SK-N-SH (cell line): ENCODE results near the gene CDC42BPG. TPM values are rescaled to one million over a fixed set of nuclear protein-coding genes. Genes with fewer than 3 reads are reported as not detected.

Source experiments
- CTCF ChIA-PET: fragments of 300-600, 350-600 bp; formaldehyde crosslinking; extraction: SDS; loops from one replicate; lab custom pipeline; 2021; lab: Yijun Ruan, JAX
- POLR2A ChIA-PET: fragments of 350-600 bp; sonication (Branson Sonifier 250); formaldehyde crosslinking; extraction: SDS; loops from one replicate; lab custom pipeline; 2020; ENCODE audit warnings: antibody characterized with exemption, inconsistent platforms; lab: Yijun Ruan, JAX
- DNase-seq: peaks from one replicate; pipeline ENCODE4 v3.0.0; 2012
- H2AFZ ChIP-seq: fragments of 200-600 bp; sonication (generic); 2 replicates; pipeline ENCODE4 v1.8.1; 2016; ENCODE audit warnings: antibody characterized with exemption, mild to moderate bottlenecking, low read depth
- H3F3A ChIP-seq: fragments of 200-600 bp; sonication (generic); replicated peaks from 2 replicates; pipeline ENCODE3; 2016; ENCODE audit warnings: antibody characterized with exemption, mild to moderate bottlenecking; ENCODE audit not compliant: insufficient read depth
- H3K27ac ChIP-seq, 2 experiments: fragments of 200-500 bp in 1 of 2; fragments of 200-600 bp in 1 of 2; sonication (Bioruptor generic) in 1 of 2; sonication (generic), shearing (Covaris generic) in 1 of 2; 2 replicates each; pipeline versions ENCODE4 v1.5.1 to v1.6.1; 2014 to 2016; ENCODE audit warnings: low read depth in 2 of 2, inconsistent platforms in 1 of 2, low read length in 1 of 2, mild to moderate bottlenecking in 1 of 2, mixed read lengths in 1 of 2
- H3K27me3 ChIP-seq: fragments of 200-600 bp; sonication (generic), shearing (Covaris generic); 2 replicates; pipeline ENCODE4 v1.6.1; 2016; ENCODE audit warnings: mixed run types; ENCODE audit not compliant: insufficient read depth
- H3K36me3 ChIP-seq, 2 experiments: fragments of 200-500 bp in 1 of 2; fragments of 200-600 bp in 1 of 2; sonication (Bioruptor generic) in 1 of 2; sonication (generic) in 1 of 2; replicated peaks in 1 of 2; 2 replicates each; pipeline versions ENCODE3 to v1.5.1; 2014 to 2016; ENCODE audit warnings: low read length in 1 of 2, mild to moderate bottlenecking in 1 of 2; ENCODE audit not compliant: insufficient read depth in 2 of 2, control insufficient read depth in 1 of 2
- H3K4me1 ChIP-seq, 2 experiments: fragments of 200-500 bp in 1 of 2; fragments of 200-600 bp in 1 of 2; sonication (Bioruptor generic) in 1 of 2; sonication (generic), shearing (Covaris generic) in 1 of 2; 2 replicates each; pipeline versions ENCODE4 v1.5.1 to v1.6.1; 2014 to 2016; ENCODE audit warnings: low read depth in 1 of 2, low read length in 1 of 2, mixed run types in 1 of 2; ENCODE audit not compliant: insufficient read depth in 2 of 2, control insufficient read depth in 1 of 2
- H3K4me2 ChIP-seq: fragments of 200-600 bp; sonication (generic), shearing (Covaris generic); 2 replicates; pipeline ENCODE4 v1.6.1; 2017; ENCODE audit warnings: mixed run types
- H3K4me3 ChIP-seq, 2 experiments: fragments of 200-500 bp in 1 of 2; fragments of 200-600 bp in 1 of 2; sonication (Bioruptor generic) in 1 of 2; sonication (generic), shearing (Covaris generic) in 1 of 2; 2 replicates each; pipeline versions ENCODE4 v1.5.1 to v1.8.1; 2014 to 2016; ENCODE audit warnings: low read depth in 2 of 2, inconsistent platforms in 1 of 2, low read length in 1 of 2, mild to moderate bottlenecking in 1 of 2, mixed read lengths in 1 of 2, moderate library complexity in 1 of 2
- H3K79me2 ChIP-seq: fragments of 200-600 bp; sonication (generic); 2 replicates; pipeline ENCODE4 v1.8.1; 2017; ENCODE audit warnings: mild to moderate bottlenecking; ENCODE audit not compliant: insufficient read depth
- H3K9ac ChIP-seq: fragments of 200-600 bp; sonication (generic); 2 replicates; pipeline ENCODE4 v1.6.1; 2017; ENCODE audit warnings: mixed run types
- H3K9me2 ChIP-seq: fragments of 200-600 bp; sonication (generic); 2 replicates; pipeline ENCODE4 v1.6.1; 2017; ENCODE audit warnings: mixed run types
- H3K9me3 ChIP-seq: fragments of 200-600 bp; sonication (generic); 2 replicates; pipeline ENCODE4 v1.6.1; 2017; ENCODE audit warnings: mixed run types, mild to moderate bottlenecking, moderate library complexity
- H4K20me1 ChIP-seq: fragments of 200-600 bp; sonication (generic); 2 replicates; pipeline ENCODE4 v1.6.1; 2017; ENCODE audit warnings: mild to moderate bottlenecking, mixed run types; ENCODE audit not compliant: insufficient read depth
- CHD2 ChIP-seq: fragments of 150-350 bp; IDR thresholded peaks from 2 replicates; pipeline ENCODE4 v1.6.1; 2018; ENCODE audit warnings: low read length; ENCODE audit not compliant: partially characterized antibody
- CTCF ChIP-seq: fragments of 200-600 bp; sonication (generic); IDR thresholded peaks from 2 replicates; pipeline ENCODE4 v1.6.1; 2017; ENCODE audit warnings: antibody characterized with exemption, mild to moderate bottlenecking, moderate library complexity
- ELF1 ChIP-seq: IDR thresholded peaks from 2 replicates; pipeline ENCODE4 v1.4.0; 2012
- EP300 ChIP-seq, 2 experiments: IDR thresholded peaks; 2 replicates each; pipeline versions ENCODE4 v1.4.0 to v1.6.1; 2012; ENCODE audit warnings: borderline replicate concordance in 1 of 2, low read depth in 1 of 2, low read length in 1 of 2
- FOXJ3 ChIP-seq: sonication (generic); formaldehyde crosslinking; IDR thresholded peaks from 2 replicates; pipeline ENCODE4 v1.5.1; 2020; ENCODE audit warnings: mild to moderate bottlenecking, missing genetic modification reagents
- FOXM1 ChIP-seq: IDR thresholded peaks from 2 replicates; pipeline ENCODE4 v1.4.0; 2012; ENCODE audit warnings: low read depth, mild to moderate bottlenecking
- GABPA ChIP-seq: IDR thresholded peaks from 2 replicates; pipeline ENCODE4 v1.4.0; 2012; ENCODE audit warnings: low read depth, mild to moderate bottlenecking
- MEF2A ChIP-seq: IDR thresholded peaks from 2 replicates; pipeline ENCODE4 v1.4.0; 2012; ENCODE audit warnings: low read depth, borderline replicate concordance
- NFIC ChIP-seq: IDR thresholded peaks from 2 replicates; pipeline ENCODE4 v1.4.0; 2012; ENCODE audit warnings: borderline replicate concordance
- PBX3 ChIP-seq: IDR thresholded peaks from 2 replicates; pipeline ENCODE4; 2012
- POLR2AphosphoS5 ChIP-seq: IDR thresholded peaks from 2 replicates; pipeline ENCODE4 v1.6.1; 2012; ENCODE audit warnings: low read depth, low read length
- RCOR1 ChIP-seq: fragments of 150-350 bp; IDR thresholded peaks from 2 replicates; pipeline ENCODE4 v1.6.1; 2017; ENCODE audit warnings: antibody characterized with exemption, low read length
- SIN3A ChIP-seq: IDR thresholded peaks from 2 replicates; pipeline ENCODE4 v1.6.1; 2012; ENCODE audit warnings: low read depth, mild to moderate bottlenecking, low read length, moderate library complexity, borderline replicate concordance
- SMC3 ChIP-seq: IDR thresholded peaks from 2 replicates; pipeline ENCODE4 v1.6.1; 2012; ENCODE audit warnings: low read depth, low read length, improper control_type of control experiment
- TCF12 ChIP-seq: IDR thresholded peaks from 2 replicates; pipeline ENCODE4 v1.4.0; 2012
- USF1 ChIP-seq: IDR thresholded peaks from 2 replicates; pipeline ENCODE4 v1.4.0; 2012; ENCODE audit warnings: low read depth, borderline replicate concordance
- YY1 ChIP-seq: IDR thresholded peaks from 2 replicates; pipeline ENCODE4 v1.4.0; 2012; ENCODE audit warnings: low read depth, mild to moderate bottlenecking
- WGBS: methylation state at CpG from one replicate; pipeline ENCODE4 v1.1.6; 2017; ENCODE audit warnings: low lambda C conversion rate; 5-methylcytosine and 5-hydroxymethylcytosine counted together
- polyA plus RNA-seq, 3 experiments: library from polyadenylated mRNA; depleted of rRNA; stranded (reverse); fragments of >200 nt; gene quantifications; 2 replicates each; pipeline ENCODE4 v1.2.3, GENCODE V29; 2012
- TF ChIP-seq, protein P1 (sequence below): fragments of 150-350 bp; IDR thresholded peaks from 2 replicates; pipeline ENCODE4 v1.6.1; 2016; ENCODE audit warnings: mild to moderate bottlenecking, low read depth, low read length

The CDC42BPG gene
- polyA plus RNA-seq, 1 of the 3 experiments (the other 2 are of a cell fraction) = 0.33 TPM

- 96% methylated on average over 9 of the region's 19 CpGs for WGBS
- H3K9me3 ChIP-seq = no peaks in the 10 kb centered on the region
- H3K9me2 ChIP-seq = no peaks in the 10 kb centered on the region
- peaks cover 0 to 14% of the 10 kb centered on the region in 2 experiments for H3K36me3 ChIP-seq
- ChIA-PET CTCF (interaction anchor here (1.0 to 2.0 kb wide), 2 partner anchors 12 kb away, joined by 4 to 5 read pairs; no protein-coding TSS in a partner anchor), POLR2A (interaction anchor here (0.9 kb wide), 1 partner anchor 13 kb away, joined by 3 read pairs; no protein-coding TSS in a partner anchor)
- H4K20me1 ChIP-seq = no peaks in the 10 kb centered on the region
- no peaks in the 10 kb centered on the region for H3K27me3 ChIP-seq
- TF ChIP-seq PBX3 (no peak), FOXM1 (no peak), NFIC (no peak), YY1 (no peak), TCF12 (no peak), RCOR1 (no peak), MEF2A (no peak), FOXJ3 (no peak), SIN3A (no peak), ELF1 (no peak), USF1 (no peak), CHD2 (no peak), POLR2AphosphoS5 (no peak), GABPA (no peak), EP300 (IDR thresholded peaks at IDR 0.05; ENCODE audit: borderline replicate concordance in 1 of 2, low read depth in 1 of 2, low read length in 1 of 2) (no peak), SMC3 (no peak), CTCF (no peak)
- TF ChIP-seq, protein P1, sequence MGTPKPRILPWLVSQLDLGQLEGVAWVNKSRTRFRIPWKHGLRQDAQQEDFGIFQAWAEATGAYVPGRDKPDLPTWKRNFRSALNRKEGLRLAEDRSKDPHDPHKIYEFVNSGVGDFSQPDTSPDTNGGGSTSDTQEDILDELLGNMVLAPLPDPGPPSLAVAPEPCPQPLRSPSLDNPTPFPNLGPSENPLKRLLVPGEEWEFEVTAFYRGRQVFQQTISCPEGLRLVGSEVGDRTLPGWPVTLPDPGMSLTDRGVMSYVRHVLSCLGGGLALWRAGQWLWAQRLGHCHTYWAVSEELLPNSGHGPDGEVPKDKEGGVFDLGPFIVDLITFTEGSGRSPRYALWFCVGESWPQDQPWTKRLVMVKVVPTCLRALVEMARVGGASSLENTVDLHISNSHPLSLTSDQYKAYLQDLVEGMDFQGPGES = no peak
- no peak overlapping the region for H3K4me2 ChIP-seq
- peaks cover 0 to 2% of the 10 kb centered on the region in 2 experiments; a peak in 1 of 4 replicates for H3K4me1 ChIP-seq
- no peaks in the 10 kb centered on the region for H3F3A ChIP-seq
- no peak overlapping the region for H3K9ac ChIP-seq
- H3K27ac ChIP-seq = no peak overlapping the region
- no peak overlapping the region for H3K4me3 ChIP-seq
- no peaks in the 10 kb centered on the region for H3K79me2 ChIP-seq
- no peak overlapping the region for H2AFZ ChIP-seq
- no peak for DNase-seq
These were observed 47.5 kb downstream of the CDC42BPG start for GRCh38 chr11:64796757-64797541.
